AG04450 (cell line): ENCODE data around the gene MACC1. TPM values are rescaled to one million over a fixed set of nuclear protein-coding genes. Genes with fewer than 3 reads are reported as not detected.
"Not testable (repeated sequence)": the region's sequence is repeated elsewhere in the genome, so short reads cannot be mapped to it uniquely, and the experiment has no call there.

Source experiments
- CTCF ChIA-PET: fragments of 300-600, 350-600 bp; formaldehyde crosslinking; extraction: SDS; loops from one replicate; lab custom pipeline; 2022; ENCODE audit warnings: antibody characterized with exemption, inconsistent platforms; lab: Charles Lee
- POLR2A ChIA-PET: fragments of 350-600 bp; formaldehyde crosslinking; extraction: SDS; loops from one replicate; lab custom pipeline; 2021; ENCODE audit warnings: antibody characterized with exemption, inconsistent platforms; lab: Yijun Ruan, JAX
- DNase-seq: peaks from one replicate; pipeline ENCODE4 v3.0.0-alpha.2; 2011; ENCODE audit warnings: low read depth, low spot score
- H3K27ac ChIP-seq: one replicate; pipeline ENCODE4 v1.5.1; 2012; ENCODE audit warnings: low read depth, low read length, control low read depth
- H3K27me3 ChIP-seq: one replicate; pipeline ENCODE4 v1.6.0; 2012; ENCODE audit warnings: low read length; ENCODE audit not compliant: control insufficient read depth, insufficient read depth
- H3K4me3 ChIP-seq: 2 replicates; pipeline ENCODE4 v1.5.1; 2011; ENCODE audit warnings: mild to moderate bottlenecking, low read depth, low read length, control low read depth
- H3K9me3 ChIP-seq: 2 replicates; pipeline ENCODE4 v1.5.1; 2012; ENCODE audit warnings: low read length; ENCODE audit not compliant: control insufficient read depth, insufficient read depth
- CTCF ChIP-seq: IDR thresholded peaks from 2 replicates; pipeline ENCODE4 v1.5.1; 2011; ENCODE audit warnings: low read depth, low read length, control low read depth, inconsistent platforms
- polyA plus RNA-seq: library from polyadenylated mRNA; depleted of rRNA; stranded (reverse); fragments of >200 nt; gene quantifications from 2 replicates; pipeline ENCODE4 v1.2.3, GENCODE V29; 2011

MACC1 gene
- polyA plus RNA-seq, 1 experiment, result 0.07 TPM

- Histone ChIP-seq H3K27ac (no peak overlapping the region), H3K9me3 (no peaks in the 10 kb centered on the region), H3K4me3 (no peak overlapping the region), H3K27me3 (no peaks in the 10 kb centered on the region)
- no peak for DNase-seq
- CTCF ChIA-PET, result no interaction called here
- TF ChIP-seq CTCF, result no peak
- POLR2A ChIA-PET, result no interaction called here
These were observed 26.4 kb downstream of the MACC1 start for GRCh38 chr7:20190560-20191390.

- Histone ChIP-seq H3K9me3 (no peaks in the 10 kb centered on the region), H3K4me3 (no peak overlapping the region), H3K27ac (no peak overlapping the region), H3K27me3 (no peaks in the 10 kb centered on the region)
- ChIA-PET CTCF (interaction anchor here (0.6 kb wide), 1 partner anchor 207 kb away, joined by 3 read pairs; no protein-coding TSS in a partner anchor), POLR2A (no interaction called here)
- no peak for DNase-seq
- no peak for TF ChIP-seq CTCF
These were observed 27.3 kb downstream of the MACC1 start for GRCh38 chr7:20189852-20190251.

- CTCF ChIA-PET, result no interaction called here
- Histone ChIP-seq H3K27ac (no peak overlapping the region), H3K4me3 (no peak overlapping the region), H3K9me3 (no peaks in the 10 kb centered on the region), H3K27me3 (no peaks in the 10 kb centered on the region)
- no peak for TF ChIP-seq CTCF
- POLR2A ChIA-PET, result no interaction called here
- no peak for DNase-seq
These were observed 28.6 kb downstream of the MACC1 start for GRCh38 chr7:20188567-20188966.

GRCh38 chr7:20187850-20188249 lies 29.3 kb downstream of the MACC1 start:
- H3K27ac ChIP-seq, H3K9me3 ChIP-seq, DNase-seq, H3K27me3 ChIP-seq, POLR2A ChIA-PET, H3K4me3 ChIP-seq: not testable (repeated sequence)
- CTCF ChIA-PET, result interaction anchor here (0.5 kb wide), 1 partner anchor 15 kb away, joined by 3 read pairs; no protein-coding TSS in a partner anchor

- ChIA-PET CTCF (no interaction called here), POLR2A (no interaction called here)
- no peaks in the 10 kb centered on the region for H3K9me3 ChIP-seq
- H3K4me3 ChIP-seq, result no peak overlapping the region
- no peaks in the 10 kb centered on the region for H3K27me3 ChIP-seq
- H3K27ac ChIP-seq, result no peak overlapping the region
- no peak for DNase-seq
- TF ChIP-seq CTCF, result no peak
These were observed 31.2 kb downstream of the MACC1 start for GRCh38 chr7:20185988-20186387.
